ENCODE results near the gene CD34.

DNA sequence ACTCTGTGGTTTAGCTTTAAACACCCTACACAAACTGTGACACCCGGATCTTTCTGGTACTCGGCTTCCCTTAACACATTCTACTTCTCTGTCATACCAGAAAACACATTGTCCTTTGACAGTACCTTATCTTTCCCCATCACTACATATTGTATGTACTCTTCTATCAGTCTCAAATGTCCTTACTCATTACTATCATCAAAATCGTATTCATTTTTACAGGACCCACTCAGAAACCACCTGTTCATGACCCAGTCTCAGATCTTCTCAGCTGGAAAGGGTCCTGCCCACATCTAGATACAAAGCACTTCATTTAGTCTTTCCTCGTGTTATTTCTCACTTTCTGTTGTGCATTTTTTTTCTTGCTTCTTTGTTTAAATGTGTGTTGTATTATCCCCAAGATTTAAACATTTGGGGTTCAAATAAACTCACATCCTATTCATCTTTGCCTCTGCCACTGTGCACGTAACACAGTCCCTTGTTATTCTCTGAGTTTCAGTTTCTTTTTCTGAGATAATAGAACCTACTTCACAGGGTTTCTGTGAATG is 27.7 kb downstream of the CD34 start:
- TF ChIP-seq CTCF (conservative IDR thresholded peaks at IDR 0.05; ENCODE audit: low read depth, low read length), result no peak
- TF ChIP-seq EZH2 (IDR thresholded peaks at IDR 0.05; ENCODE audit: borderline replicate concordance, low read depth, low read length, poor library complexity, severe bottlenecking), result no peak

Measured in A673 (cell line).